Heart left ventricle (tissue), 16 donors: Measurements from ENCODE around the gene KIF3C. TPM values are rescaled to one million over a fixed set of nuclear protein-coding genes. Genes with fewer than 3 reads are reported as not detected.

Experiments used
- ATAC-seq, 4 donors: fragments of 200-7000 bp; cut with Tn5 transposase; one replicate each; pipeline ENCODE4 v1.9.1; 2020 to 2022; ENCODE audit warnings: moderate library complexity in 4 of 4, mild to moderate bottlenecking in 3 of 4, moderate number of reproducible peaks in 1 of 4
- DNase-seq, 5 donors: peaks; one replicate each; pipeline ENCODE4 v3.0.0-alpha.2; 2020
- H3K27ac ChIP-seq, 12 donors: fragments of 200-600 bp; sonication (generic) in 4 of 12; one replicate each; pipeline versions ENCODE4 v1.5.0 to v1.8.0; 2016 to 2022; ENCODE audit warnings: mild to moderate bottlenecking in 2 of 12
- H3K27me3 ChIP-seq, 9 donors: fragments of 200-600 bp; sonication (generic) in 2 of 9; one replicate each; pipeline versions ENCODE4 v1.5.1 to v1.8.0; 2016 to 2022; ENCODE audit warnings: mild to moderate bottlenecking in 3 of 9
- H3K36me3 ChIP-seq, 9 donors: fragments of 200-600 bp; sonication (generic) in 2 of 9; one replicate each; pipeline versions ENCODE4 v1.5.0 to v1.8.0; 2018 to 2022; ENCODE audit warnings: mild to moderate bottlenecking in 2 of 9
- H3K4me1 ChIP-seq, 12 donors: fragments of 200-600 bp; sonication (generic) in 4 of 12; one replicate each; pipeline versions ENCODE4 v1.5.0 to v1.8.0; 2016 to 2022; ENCODE audit warnings: mild to moderate bottlenecking in 3 of 12
- H3K4me3 ChIP-seq, 12 donors: fragments of 200-600 bp; sonication (generic) in 4 of 12; one replicate each; pipeline versions ENCODE4 v1.5.0 to v1.8.0; 2017 to 2022; ENCODE audit warnings: mild to moderate bottlenecking in 9 of 12, moderate library complexity in 4 of 12
- H3K9me3 ChIP-seq, 12 donors: fragments of 200-600 bp; sonication (generic) in 4 of 12; one replicate each; pipeline versions ENCODE4 v1.5.0 to v1.8.0; 2016 to 2022; ENCODE audit warnings: mild to moderate bottlenecking in 1 of 12
- POLR2A ChIP-seq, 2 donors: fragments of 450-650 bp; IDR thresholded peaks; one replicate each; pipeline ENCODE4 v1.6.1; 2017; ENCODE audit warnings: antibody characterized with exemption in 2 of 2, mild to moderate bottlenecking in 2 of 2, moderate library complexity in 2 of 2
- WGBS, 4 donors: extraction: QIAGEN DNeasy Blood & Tissue Kit in 2 of 4; methylation state at CpG; one replicate each; pipeline versions ENCODE4 v1.1.5 to v1.1.7; 2013 to 2018; 5-methylcytosine and 5-hydroxymethylcytosine counted together
- intact Hi-C, 10 donors: fragments of 100-400 bp; cut with DNase I; formaldehyde crosslinking; loops; one replicate each; pipeline versions ENCODE4 v1.11.1 to v1.14.2; 2022
- polyA plus RNA-seq, 2 donors: library from polyadenylated mRNA; stranded (reverse); fragments of 200-250 nt; gene quantifications; one replicate each; pipeline ENCODE4 v1.2.3, GENCODE V29; 2013
- total RNA-seq, 9 donors: library from RNA; depleted of rRNA in 2 of 9; stranded (reverse); fragments of >200 nt in 2 of 9; fragmentation: NEBNext Ultra II Directional in 3 of 9; extraction: Animal tissue kit (Norgen Biotek cat#: 25700) in 3 of 9; gene quantifications; one replicate each; pipeline versions ENCODE4 v1.1.0 to v1.2.4, GENCODE V29; 2016 to 2023
- TF ChIP-seq, protein P1 (sequence below), 12 donors: fragments of 200-600 bp; sonication (generic) in 4 of 12; IDR thresholded peaks; one replicate each; pipeline versions ENCODE4 v1.5.0 to v1.8.0; 2018 to 2022; ENCODE audit warnings: antibody characterized with exemption in 12 of 12, mild to moderate bottlenecking in 5 of 12
- donor health status: ischemic (EF 13 %, LVEDD 7.1; RV severe dilation, severe dysfunction).
- donor health status: healthy with polysubstance abuse.
- donor health status: DM: no; HTN: yes; CAD: no.
- donor health status: DM: no; HTN: no; CAD: no.
- donor health status: ischemic (EF 25% LVEDD 6.9; RV normal size, moderate dysfunction).
- donor health status: ischemic (EF 25% LVEDD 5.7; RV mildly dilated, moderate dysfunction).
- donor health status: healthy.
- donor health status: DM: yes; HTN: yes; CAD: no.
- donor health status: ischemic (EF 35%, LVEDD 5.7; RV mildly dilated, moderate dysfunction).
- donor health status: nonischemic (EF 11% LVEDD 7.7; RV severe dilation, severe dysfunction).
- donor health status: DM: yes; HTN: yes; CAD: no.
- donor health status: PGD.
- donor health status: ischemic (EF 29% LVEDD 5.4; RV normal size, mild dysfunction).
- donor health status: nonischemic (EF 23%, LVEDD 6.1; RV moderate dilation, normal function).

Gene KIF3C
- total and polyA plus RNA-seq, 11 donors = 0.93 to 8.9 (median 2.3) TPM

GRCh38 chr2:25982968-25983280 is 627 bp upstream of the KIF3C start:
- H3K36me3 ChIP-seq = no peaks in the 10 kb centered on the region
- no peaks in the 10 kb centered on the region for H3K27me3 ChIP-seq
- intact Hi-C loops = no loop called here
- 51 to 62% (median 55%) methylated on average over 15 of the region's 15 CpGs for WGBS, 4 donors
- peak overlapping the region in 4 of 12 donors; percentile 19 to 77 (median 70) for H3K27ac ChIP-seq
- no peak for DNase-seq
- ATAC-seq = no peak
- TF ChIP-seq, protein P1, sequence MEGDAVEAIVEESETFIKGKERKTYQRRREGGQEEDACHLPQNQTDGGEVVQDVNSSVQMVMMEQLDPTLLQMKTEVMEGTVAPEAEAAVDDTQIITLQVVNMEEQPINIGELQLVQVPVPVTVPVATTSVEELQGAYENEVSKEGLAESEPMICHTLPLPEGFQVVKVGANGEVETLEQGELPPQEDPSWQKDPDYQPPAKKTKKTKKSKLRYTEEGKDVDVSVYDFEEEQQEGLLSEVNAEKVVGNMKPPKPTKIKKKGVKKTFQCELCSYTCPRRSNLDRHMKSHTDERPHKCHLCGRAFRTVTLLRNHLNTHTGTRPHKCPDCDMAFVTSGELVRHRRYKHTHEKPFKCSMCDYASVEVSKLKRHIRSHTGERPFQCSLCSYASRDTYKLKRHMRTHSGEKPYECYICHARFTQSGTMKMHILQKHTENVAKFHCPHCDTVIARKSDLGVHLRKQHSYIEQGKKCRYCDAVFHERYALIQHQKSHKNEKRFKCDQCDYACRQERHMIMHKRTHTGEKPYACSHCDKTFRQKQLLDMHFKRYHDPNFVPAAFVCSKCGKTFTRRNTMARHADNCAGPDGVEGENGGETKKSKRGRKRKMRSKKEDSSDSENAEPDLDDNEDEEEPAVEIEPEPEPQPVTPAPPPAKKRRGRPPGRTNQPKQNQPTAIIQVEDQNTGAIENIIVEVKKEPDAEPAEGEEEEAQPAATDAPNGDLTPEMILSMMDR (IDR thresholded peaks at IDR 0.05) = no peak
- TF ChIP-seq POLR2A (IDR thresholded peaks at IDR 0.05) = no peak
- H3K4me1 ChIP-seq = peaks cover 0 to 31% (median 12%) of the 10 kb centered on the region in 12 donors
- peak overlapping the region; percentile 58 to 99 (median 82) for H3K4me3 ChIP-seq
- H3K9me3 ChIP-seq = no peaks in the 10 kb centered on the region

DNA sequence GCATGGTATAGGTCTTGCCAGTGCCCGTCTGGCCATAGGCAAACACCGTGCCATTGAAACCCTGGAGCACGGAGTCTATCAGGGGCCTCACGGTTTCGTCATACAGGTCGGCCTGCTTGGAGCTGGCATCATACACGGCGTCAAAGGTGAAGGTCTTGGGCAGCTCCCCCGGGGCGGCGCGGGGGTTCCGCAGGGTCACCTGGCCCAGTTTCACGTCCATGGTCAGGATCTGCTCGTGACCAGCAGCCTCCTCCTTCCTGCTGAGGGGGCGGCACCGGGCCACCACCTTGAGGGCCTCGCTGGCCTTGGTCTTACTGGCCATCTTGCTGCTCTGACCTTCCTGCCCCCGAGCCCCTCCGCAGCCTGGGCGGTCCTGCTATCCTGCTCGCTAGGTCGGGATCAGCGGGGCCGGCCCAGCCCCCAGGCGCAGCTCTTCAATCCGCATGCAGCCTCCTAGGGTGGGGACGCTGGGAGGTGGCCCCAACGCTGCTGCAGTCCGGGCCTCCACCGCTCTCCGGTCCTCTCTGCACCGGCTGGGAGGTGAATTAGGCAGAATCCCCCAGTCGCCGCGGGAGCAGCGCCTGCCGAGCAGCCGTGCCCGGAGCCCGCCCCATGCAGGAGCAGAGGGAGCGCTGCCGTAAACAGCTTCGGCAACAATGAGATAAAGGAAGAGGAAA is 563 bp downstream of the KIF3C start:
- H3K9me3 ChIP-seq = no peaks in the 10 kb centered on the region
- peak overlapping the region; percentile 58 to 99 (median 82) for H3K4me3 ChIP-seq
- intact Hi-C loops = no loop called here
- TF ChIP-seq, protein P1 (IDR thresholded peaks at IDR 0.05) = no peak
- no peak for TF ChIP-seq POLR2A (IDR thresholded peaks at IDR 0.05)
- DNase-seq = no peak
- H3K27ac ChIP-seq = peak overlapping the region in 8 of 12 donors; percentile 19 to 77 (median 58)
- 4 to 47% (median 14%) methylated on average over 9 to 44 of the region's 44 CpGs for WGBS, 4 donors
- peak in 3 of 4 donors; percentile 23 to 50 (median 46) for ATAC-seq
- H3K36me3 ChIP-seq = peaks cover 0 to 2% (median 0%) of the 10 kb centered on the region in 9 donors
- no peaks in the 10 kb centered on the region for H3K27me3 ChIP-seq
- peaks cover 0 to 36% (median 15%) of the 10 kb centered on the region in 12 donors for H3K4me1 ChIP-seq

- H3K4me1 ChIP-seq = peaks cover 0 to 36% (median 15%) of the 10 kb centered on the region in 12 donors
- no peaks in the 10 kb centered on the region for H3K9me3 ChIP-seq
- H3K27me3 ChIP-seq = no peaks in the 10 kb centered on the region
- H3K36me3 ChIP-seq = peaks cover 0 to 2% (median 0%) of the 10 kb centered on the region in 9 donors
- DNase-seq (no peak), ATAC-seq (no peak)
- TF ChIP-seq POLR2A (IDR thresholded peaks at IDR 0.05) = no peak
- TF ChIP-seq, protein P1 (IDR thresholded peaks at IDR 0.05) = no peak
- intact Hi-C loops = no loop called here
- 95 to 96% (median 96%) methylated on average over 7 to 14 of the region's 14 CpGs for WGBS, 4 donors
- no peak overlapping the region for H3K27ac ChIP-seq
- peak overlapping the region in 1 of 12 donors; percentile 91 for H3K4me3 ChIP-seq
These were observed 1.3 kb downstream of the KIF3C start for GRCh38 chr2:25980951-25981350.

- H3K27ac ChIP-seq = no peak overlapping the region
- WGBS, 4 donors = 95 to 98% (median 96%) methylated on average over 28 to 29 of the region's 29 CpGs
- H3K36me3 ChIP-seq = peaks cover 0 to 2% (median 0%) of the 10 kb centered on the region in 9 donors
- no peaks in the 10 kb centered on the region for H3K9me3 ChIP-seq
- no peaks in the 10 kb centered on the region for H3K27me3 ChIP-seq
- ATAC-seq = no peak
- no peak for DNase-seq
- peaks cover 0 to 36% (median 15%) of the 10 kb centered on the region in 12 donors for H3K4me1 ChIP-seq
- intact Hi-C loops = no loop called here
- H3K4me3 ChIP-seq = no peak overlapping the region
- TF ChIP-seq, protein P1 (IDR thresholded peaks at IDR 0.05) = no peak
- TF ChIP-seq POLR2A (IDR thresholded peaks at IDR 0.05) = no peak
These were observed 2.0 kb downstream of the KIF3C start for GRCh38 chr2:25980076-25980887.
